GM19455 (cell line): ENCODE measurements around the gene KHDRBS2.

Experiments used
- ATAC-seq: cut with Tn5 transposase; IDR thresholded peaks from one replicate; pipeline ENCODE4 v1.9.1; 2021; ENCODE audit not compliant: unreplicated experiment

KHDRBS2 gene

DNA sequence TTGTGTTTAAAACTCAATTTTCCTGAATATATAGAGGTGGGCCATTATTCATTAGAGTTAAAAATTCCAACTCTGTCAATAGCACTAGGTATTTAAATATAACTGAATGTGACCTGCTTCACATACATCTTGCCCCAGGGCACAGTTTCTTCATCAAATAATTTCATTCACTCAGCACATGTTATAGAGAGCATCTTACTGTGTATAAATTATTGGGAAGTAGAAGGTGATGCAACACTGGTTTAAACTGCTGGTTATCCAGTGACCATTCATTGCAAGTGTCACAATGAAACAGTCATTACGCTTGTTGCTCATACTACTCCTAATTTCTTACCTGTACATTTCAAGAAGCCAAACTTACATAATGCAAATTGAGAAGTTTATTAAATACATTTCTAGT lies 93.4 kb downstream of the KHDRBS2 start:
- no peak for ATAC-seq

DNA sequence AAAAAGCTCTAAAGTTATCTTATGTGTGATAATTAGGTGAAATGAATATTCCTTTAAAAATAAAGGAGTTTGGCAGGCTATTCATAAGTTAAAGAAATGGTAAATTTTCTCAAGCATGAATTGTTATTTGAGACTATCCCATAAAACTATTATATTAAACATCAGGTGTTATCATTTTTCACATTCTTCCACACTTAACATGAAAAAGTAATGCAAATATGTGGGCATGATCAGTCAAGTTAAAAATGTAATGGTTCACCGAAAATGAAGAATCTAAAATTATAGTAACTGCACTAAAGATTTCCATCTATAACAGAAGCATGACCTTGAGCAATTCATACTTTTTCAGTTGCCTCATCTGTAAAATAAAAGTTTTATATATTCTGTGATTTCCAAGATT lies 110.8 kb downstream of the KHDRBS2 start:
- ATAC-seq = no peak

DNA sequence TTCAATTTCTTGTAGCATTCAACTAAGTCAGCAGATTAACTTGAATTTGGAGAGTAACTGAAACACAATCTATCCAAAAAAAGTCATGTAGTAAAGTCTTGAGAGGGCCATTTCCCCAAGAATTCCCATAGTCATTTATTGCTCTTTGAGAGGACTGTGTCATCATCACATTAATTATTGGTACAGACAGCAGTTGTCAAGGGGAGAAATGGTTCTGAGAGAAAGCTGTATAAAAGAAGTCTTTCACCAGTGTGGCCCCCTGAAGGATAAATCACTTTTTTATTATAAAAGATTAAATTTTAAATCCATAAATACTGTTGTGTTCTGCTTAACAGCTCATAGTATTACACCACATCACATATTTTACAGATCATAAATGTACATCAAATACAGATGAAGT lies 111.5 kb downstream of the KHDRBS2 start:
- no peak for ATAC-seq

DNA sequence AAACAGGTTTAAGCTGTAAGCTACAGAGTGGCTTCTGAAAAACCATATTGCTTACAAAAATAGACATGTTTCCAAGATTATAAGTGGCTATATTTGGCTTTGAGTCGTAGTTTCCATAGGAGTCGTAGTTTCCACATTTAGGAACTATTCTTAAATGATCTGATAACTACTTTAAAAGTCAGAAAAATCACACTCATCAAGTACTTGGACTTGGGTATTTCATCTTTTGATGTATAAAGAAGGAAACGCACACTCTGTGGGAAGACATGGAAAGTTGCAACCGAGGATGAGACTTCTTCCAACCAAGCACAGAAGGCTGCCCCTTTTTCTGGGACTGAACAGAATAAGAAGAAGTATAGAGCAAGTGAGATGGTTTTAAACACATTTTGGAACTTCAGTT lies 118.3 kb downstream of the KHDRBS2 start:
- ATAC-seq = no peak

DNA sequence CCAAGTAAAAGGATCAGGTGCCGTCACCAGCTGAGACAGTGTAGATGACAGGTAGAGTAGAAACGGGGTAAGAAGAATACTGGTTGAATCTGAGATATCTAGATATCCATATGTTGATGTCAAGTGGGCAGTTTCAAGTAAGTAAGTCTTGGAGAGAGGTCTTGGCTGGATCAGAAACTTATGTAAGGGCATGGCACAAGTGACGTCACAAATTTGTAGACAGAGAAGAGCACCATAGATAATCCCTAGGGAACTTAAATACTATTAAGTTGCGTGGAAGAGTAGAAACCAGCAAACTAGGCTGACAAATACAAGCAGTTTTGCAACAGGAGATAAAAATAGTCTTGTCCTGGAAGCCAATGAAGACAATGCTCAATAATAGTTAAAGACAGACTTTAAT lies 123.2 kb downstream of the KHDRBS2 start:
- no peak for ATAC-seq

DNA sequence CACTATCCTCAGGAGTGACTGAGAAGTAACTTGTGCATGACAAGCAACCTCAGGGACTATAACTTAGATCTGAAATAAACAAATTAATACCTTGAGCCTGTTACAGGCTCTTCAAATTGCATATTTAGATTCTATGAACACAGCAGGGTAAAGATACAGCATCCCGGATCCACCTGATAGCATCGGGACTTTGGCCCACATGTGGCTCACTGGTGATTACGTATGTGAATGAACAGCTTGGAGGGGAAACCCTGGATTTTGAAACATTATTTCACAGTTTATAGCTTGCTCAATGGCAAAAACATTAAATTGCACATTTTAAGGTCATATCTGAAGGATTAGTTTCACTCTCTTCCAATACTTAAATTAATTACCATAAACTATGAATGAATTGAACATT lies 133.2 kb downstream of the KHDRBS2 start:
- ATAC-seq = no peak

DNA sequence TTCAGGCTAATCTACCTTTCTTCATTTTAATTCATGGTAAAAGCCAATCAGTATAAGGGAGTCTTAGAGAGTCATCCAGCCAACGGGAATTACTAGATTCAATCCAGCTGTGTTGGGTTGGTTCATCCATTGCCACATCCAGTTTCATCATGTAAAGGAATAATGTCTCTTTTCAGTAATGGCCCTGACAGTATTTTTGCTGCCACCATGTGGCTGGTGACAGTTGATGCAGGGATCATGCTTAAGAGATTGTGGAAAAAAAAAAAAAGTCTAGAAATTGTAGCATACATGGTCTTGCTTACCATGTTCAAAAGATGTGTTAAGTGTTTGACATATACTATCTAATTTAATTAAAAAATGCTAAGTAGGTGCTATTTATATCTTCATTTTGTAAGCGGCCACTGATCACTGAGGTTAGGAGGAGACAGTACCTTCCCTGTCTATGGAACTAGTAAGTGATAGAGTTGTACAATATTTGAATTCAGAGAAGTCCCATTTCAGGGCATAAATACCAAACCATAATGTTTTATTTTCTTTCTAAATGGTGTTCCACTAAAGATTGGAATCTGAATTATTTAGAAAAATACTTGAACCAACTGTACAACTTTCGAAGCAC lies 135.9 kb downstream of the KHDRBS2 start:
- ATAC-seq = peak; percentile 64

DNA sequence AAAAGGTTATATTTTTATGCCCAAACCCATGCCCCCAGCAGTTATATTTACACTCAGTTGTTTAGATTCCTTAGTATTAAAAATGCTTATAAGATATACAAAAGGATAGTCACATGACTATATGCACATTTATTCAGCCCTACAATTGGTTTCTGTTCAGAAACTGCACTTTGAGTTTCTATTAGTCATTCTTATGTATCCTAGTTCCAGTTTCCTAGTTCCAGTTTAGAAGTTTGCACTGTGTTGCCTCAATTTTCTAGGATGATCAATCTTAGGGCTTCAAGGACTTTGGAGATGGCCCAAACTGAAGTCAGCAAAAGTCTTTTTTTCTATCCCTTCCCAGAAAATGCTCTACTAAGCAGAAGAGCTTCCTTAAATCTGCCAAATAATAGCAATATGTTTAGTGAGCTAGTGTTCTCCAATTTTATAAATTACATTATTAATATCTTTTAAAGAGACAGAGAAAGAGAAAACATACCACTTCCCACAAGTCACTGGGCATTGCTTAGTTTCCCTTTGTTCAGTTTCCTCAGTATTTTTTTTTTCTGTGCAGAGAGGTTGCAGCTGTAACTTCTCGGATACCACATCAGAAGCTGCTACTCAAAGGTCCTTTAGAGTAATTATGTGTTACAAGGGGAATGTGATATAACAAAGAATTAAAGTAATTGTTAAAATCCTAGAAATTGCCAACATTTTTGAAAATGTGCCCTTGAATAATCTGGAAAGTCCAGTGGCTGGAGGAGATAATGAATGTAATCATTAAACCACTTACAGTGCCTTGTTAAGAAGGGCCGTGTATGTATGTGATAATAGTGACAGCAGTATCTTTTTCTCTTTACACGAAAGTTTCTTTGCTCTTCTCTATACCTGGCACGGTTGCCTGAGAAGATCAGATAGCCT lies 138.8 kb downstream of the KHDRBS2 start:
- ATAC-seq = no peak

DNA sequence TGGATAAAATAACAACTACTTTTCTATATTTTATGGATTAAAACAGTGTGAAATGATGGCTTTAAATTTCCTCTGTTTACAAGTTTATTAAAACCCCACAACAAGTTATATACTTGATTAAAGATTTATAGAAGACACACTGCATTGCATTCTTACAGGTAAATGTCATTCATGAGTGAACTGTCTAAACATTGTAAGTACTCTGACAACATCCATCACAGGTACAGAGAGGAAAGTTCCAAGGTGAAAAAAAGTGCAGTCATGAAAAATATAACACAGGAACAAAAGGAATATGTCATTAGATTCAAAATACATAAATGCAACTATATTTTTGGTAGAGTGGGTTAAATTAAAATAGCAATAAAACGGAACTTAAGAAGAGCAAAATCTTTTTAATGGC lies 156.9 kb downstream of the KHDRBS2 start:
- no peak for ATAC-seq

DNA sequence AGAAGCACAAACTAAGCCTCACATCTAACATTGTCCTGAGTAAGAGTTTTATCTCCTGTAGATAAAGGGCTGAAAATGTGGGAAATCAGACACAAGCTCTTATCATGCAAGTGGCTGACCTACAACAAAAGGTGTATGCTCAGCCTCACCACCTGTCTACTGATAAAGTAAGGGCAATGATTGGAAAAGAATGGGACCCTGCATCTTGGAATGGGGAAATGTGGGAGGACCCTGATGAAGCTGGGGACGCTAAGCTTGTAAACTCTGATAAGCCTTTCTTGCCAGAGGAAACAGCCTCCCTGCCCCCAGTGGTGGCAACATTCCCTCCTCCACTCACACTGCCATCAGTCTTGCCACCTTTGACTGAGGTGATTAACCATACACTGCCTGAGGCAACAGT lies 166.6 kb downstream of the KHDRBS2 start:
- no peak for ATAC-seq

DNA sequence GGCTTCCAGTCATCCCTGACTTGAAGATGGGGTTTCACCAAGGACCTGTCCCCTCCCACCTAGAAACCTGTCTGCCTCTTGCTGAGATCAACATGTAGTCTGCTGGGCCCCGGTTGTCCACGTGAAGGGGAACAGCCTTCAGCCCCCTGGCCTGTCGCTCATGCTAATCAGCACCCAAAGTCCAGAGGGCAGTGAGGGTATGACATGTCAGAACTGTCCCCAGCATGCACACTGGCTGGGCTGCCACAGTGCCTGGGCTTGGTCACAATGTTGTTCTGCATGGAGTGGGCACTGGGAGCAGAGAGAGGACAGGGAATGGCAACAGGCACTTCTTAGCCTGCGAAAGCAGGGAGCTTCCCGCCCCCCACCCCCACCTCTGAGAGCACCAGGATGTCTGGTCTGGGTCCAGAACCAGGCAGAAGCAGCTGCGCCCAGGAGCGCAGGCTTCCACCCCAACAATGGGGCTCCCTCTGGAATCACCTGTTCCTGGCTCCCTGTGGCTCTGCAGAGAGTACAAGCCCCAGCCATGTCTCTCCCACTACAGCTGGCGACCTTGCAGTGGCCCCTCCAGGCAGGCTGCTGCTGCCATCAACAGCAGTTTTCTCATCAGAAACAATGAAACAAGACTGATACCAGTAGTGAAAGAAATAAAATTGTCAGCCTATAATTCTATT lies 182.7 kb downstream of the KHDRBS2 start:
- ATAC-seq = no peak

DNA sequence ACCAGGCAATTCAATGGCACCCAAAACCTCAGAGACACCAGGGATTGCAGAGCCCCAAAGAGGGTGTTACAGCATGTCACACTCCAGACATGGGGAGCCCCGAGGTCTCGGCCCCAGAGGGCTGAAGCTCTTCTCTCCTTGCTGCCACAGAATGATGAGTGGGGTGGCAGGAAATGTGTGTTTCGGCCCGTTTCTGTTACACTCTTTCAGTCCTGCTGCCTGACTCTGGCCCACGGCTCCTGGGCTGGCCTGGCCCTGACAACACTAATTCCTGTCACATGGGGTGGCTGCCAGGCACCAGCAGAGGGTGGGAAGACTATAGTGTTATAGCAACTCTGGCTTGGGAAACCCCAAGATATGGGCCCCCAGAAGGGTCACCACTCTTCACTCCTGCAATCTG lies 183.6 kb downstream of the KHDRBS2 start:
- no peak for ATAC-seq

DNA sequence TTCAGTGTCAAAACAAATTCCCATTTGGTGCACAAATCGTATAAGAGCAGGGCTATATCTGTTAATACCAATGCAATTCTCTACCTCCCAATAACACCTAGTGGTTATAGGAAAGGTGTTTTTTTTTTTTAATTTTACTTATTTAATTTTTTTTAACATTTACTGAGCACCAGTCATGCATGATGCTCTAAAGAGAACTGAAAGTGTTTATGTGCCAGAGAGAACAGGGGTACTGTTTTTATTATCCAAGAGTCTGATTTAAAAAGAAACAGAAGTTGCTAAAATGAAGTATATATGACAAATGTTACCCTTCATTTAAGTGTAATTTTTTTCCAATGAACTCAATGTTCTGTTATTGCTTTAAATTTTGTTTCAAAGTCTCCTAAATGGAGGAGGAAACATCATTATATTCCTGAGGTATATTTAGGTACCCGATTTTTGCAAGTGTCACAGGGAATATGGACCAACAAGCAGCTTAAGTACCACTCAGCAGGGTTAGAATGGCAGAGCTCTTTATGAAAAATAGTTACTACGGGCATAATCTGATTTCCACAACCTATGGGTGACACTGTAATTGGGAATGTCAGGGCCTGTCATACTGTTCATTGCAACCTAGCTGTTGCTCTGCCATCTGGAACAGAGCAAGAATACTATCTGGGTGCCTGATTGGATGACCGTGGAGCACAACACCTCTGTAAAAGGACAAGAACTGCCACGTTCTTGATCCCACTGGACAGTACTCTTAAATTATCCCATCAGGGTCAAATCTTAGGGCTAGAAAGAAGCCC lies 195.4 kb downstream of the KHDRBS2 start:
- no peak for ATAC-seq

DNA sequence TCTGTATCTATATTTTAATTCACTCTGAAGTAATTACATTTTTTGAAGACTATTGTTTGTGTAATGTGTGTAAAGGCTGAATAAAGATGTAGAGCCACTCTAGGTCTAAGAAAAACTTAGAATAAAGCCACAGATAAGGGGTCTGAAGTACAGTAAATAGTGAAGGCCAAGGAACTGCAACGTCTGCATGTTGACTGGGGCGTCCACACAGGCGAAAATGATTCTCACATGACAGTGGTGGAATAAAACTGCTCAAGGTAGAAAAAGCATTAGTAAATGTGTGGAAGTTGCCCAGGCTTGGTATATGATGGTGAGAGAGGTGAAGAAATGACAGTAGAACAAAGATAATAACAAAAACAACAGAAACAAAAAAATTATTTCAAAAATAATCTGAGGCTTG lies 196.2 kb downstream of the KHDRBS2 start:
- no peak for ATAC-seq

DNA sequence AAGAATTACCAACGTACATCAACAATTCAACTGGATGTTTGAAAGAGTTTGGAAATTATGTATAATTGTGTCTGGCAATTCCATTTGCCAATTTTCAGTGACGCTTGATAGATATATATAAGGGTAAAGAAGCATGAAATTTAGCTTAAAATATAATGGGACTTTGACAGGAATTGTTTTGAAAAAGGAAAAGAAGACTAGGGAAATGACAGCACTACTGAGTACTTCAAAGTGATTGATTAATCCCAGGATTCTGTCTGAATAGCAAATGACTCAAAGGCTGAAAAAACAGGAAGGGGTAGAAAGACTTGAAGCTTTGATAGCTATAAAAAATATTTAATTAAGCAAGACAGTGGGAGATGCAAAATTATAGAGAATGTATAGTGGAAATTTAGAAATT lies 200.0 kb downstream of the KHDRBS2 start:
- ATAC-seq = no peak

DNA sequence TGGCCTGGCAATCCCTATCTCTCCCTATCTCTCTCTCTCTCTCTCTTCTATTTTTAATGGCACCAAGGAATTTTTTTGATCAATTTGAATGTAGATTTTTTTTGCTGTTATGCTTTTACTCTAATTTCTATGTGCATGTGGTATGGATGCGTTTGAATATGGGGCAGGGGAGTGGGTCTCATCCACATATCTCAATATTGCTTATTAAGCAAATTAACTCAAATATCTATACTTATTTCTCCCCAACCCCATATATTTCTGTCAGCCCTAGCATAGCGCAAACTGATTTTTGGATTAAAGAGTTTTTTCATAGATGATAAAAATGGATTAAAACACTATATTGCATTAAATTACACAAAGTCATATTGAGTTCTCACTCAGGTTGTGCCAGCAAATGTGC lies 210.2 kb downstream of the KHDRBS2 start:
- ATAC-seq = no peak

DNA sequence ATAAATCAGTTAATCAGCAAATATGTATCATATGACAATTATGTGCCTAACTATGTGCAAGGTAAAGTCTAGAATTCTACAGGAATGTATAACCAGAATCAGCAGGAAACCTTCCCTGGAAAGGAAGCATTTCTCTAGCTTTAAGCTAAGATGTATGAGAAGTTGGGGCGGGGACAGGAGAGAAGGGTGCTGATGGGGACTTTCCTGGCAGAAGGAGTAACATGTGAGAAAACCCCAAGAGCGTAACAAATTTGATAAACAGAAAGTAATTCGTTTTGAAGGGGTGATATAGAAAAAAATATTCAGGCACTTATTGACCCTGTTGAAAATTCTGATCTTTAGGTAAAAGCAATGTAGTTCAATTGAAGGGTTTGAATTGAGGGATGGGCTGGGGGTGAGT lies 226.1 kb downstream of the KHDRBS2 start:
- ATAC-seq = no peak

DNA sequence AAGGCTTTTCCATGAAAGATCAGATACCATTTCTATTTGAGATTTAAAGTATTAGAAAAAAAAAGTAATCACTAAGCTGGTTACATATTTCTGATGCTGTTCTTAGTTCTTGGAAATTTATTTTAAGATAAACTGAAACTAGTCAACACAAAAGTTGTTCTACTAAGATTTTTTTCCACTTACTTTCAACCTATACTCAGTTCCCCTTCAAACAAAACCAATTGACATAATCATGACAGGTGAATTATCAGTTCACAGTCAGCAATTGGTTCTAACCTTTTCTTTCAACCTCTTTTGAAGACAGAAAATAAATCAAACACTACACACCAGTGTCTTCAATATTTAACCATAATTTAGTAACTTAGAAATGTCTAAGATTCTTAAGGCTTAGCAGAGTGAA lies 228.7 kb downstream of the KHDRBS2 start:
- no peak for ATAC-seq

DNA sequence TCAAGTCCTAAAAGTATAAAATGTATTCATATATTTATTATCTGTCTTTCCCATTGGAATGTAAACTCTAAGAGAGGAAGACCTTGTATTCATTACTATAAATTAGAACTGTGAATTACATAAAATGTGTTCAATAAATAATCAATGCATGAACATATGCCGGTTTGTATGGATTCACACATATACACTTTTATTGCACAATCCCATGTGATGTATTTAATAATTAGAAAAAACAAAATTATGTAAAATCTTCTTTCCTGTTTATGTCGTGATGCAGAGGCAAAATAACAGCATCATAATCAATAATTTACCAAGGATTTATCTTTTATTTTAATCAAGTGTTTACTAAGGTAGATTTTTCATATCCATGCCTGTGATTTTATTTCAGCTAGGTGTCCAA lies 240.5 kb downstream of the KHDRBS2 start:
- ATAC-seq = no peak

DNA sequence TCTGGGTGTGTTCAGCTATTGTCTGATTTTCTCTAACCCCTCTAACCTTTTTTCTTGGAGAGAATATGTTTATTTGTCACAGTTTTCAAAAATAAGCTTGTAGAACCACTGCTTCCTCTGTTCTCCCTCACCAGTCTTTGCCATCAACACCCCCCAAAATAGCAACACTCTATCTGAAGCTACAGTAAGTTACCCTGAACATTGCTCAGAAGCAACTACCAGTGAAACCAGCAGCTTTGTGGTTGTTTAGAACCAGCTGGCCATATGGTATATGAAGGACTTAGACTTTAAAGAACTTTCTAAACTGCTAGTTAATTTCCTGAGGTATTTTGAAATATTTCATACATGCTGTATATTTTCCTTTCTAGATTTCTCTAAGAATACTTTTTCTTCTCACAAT lies 242.9 kb downstream of the KHDRBS2 start:
- no peak for ATAC-seq

DNA sequence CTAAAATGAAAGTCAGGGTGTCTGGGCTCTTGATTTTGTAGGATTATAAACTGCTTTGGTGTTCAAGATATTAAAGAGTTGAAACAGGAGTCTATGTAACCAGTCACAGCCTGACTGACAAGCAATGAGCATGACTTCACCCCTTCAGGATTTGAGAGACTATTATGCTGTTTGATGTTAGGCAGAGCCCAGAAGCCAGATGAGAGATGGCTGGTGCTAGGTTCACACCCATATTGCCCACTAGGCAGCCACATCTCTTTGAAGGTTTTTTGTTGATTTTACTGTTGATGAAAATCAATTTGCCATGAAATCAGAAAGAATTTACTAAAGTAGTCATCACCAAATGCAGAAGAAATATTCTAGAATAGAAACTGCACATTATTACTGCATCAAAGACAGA lies 243.6 kb downstream of the KHDRBS2 start:
- no peak for ATAC-seq
